ENCODE data around the gene EIF2B2. TPM values are rescaled to one million over a fixed set of nuclear protein-coding genes. Genes with fewer than 3 reads are reported as not detected.
A peak's percentile ranks its signal among the peaks of the same experiment; 100 is the strongest.

Gene EIF2B2
- total and polyA plus RNA-seq, 2 of the 13 experiments (the other 11 are each of a cell fraction or from before 2014, with no cell fraction given) = 54.4 to 78.6 TPM

DNA sequence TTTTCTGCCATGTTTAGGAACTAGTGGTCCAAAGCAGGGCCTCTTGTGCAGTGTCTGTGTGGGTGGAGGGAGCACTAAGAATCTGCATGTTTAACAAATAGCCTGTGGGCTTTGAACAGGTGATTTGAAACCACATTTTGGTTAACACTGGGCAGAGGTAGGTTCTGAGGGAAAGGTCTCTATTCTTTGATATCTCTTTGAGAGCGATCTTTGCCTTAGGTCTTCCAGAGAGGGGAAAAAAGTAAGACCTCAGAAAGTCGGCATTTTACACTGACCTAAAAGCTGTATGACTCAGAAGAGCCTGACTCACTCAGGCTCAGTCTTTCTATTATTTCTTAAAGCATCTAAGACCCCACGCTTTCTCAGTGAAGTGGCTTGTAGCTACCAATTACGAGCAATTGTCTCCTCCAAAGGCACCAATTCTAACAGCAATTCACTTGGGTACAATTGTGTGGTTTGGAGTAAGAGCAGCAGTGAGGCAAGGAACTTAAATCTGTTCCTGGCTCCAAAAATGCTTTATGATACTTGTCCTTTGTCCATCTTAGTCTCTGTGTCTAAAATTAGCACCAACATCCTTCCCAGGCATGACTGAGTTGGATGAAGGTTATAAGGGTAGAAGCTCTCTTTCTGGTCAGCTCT lies 8.8 kb downstream of the EIF2B2 start:
- Histone ChIP-seq H3K4me3 (replicated peaks in 1 of 3; ENCODE audit: insufficient read depth in 1 of 3, low read depth in 2 of 3, low read length in 3 of 3) (no peak overlapping the region), H3K79me2 (ENCODE audit: insufficient read depth, low read length) (no peaks in the 10 kb centered on the region), H3K9ac (ENCODE audit: insufficient read depth, low read depth, low read length) (no peak overlapping the region), H3K27ac (ENCODE audit: extremely low read length, insufficient read depth, low read length) (no peak overlapping the region), H4K20me1 (ENCODE audit: insufficient read depth, low read length) (no peaks in the 10 kb centered on the region), H3K36me3 (replicated peaks in 1 of 2; ENCODE audit: control insufficient read depth in 1 of 2, insufficient read depth in 2 of 2, low read length in 2 of 2) (peaks cover 12 to 57% of the 10 kb centered on the region in 2 experiments), H3K4me2 (ENCODE audit: low read depth, low read length) (no peak overlapping the region), H2AFZ (ENCODE audit: low read length) (no peak overlapping the region), H3K9me3 (ENCODE audit: low read length) (no peaks in the 10 kb centered on the region), H3K27me3 (ENCODE audit: control insufficient read depth in 1 of 2, insufficient read depth in 2 of 2, low read length in 2 of 2) (no peaks in the 10 kb centered on the region), H3K4me1 (ENCODE audit: insufficient read depth, low read length) (no peaks in the 10 kb centered on the region)
- in situ Hi-C loops (cut with HindIII; ENCODE audit: extremely low pct_ligation_motif_present, low pct_unique_long_range_greater_than_20kb) (no loop called here), intact Hi-C loops (cut with micrococcal nuclease; ENCODE audit: unreplicated experiment) (no loop called here)
- ATAC-seq (no peak), DNase-seq (ENCODE audit: low spot score) (no peak), FAIRE-seq (no peak)
- no TSS peak for BruUV-seq (replicated peaks)
- POLR2A ChIA-PET = no interaction called here
- WGBS (ENCODE audit: low lambda C conversion rate) = 92% methylated on average over 4 of the region's 4 CpGs
- TF ChIP-seq TEAD3 (CRISPR knock-in tag; optimal IDR thresholded peaks at IDR 0.05; ENCODE audit: borderline replicate concordance) (no peak), POLR2G (IDR thresholded peaks at IDR 0.05; ENCODE audit: low read depth, low read length) (peak; percentile 24; the same call in 1 of the 2 replicates)
- TF ChIP-seq, protein P1, sequence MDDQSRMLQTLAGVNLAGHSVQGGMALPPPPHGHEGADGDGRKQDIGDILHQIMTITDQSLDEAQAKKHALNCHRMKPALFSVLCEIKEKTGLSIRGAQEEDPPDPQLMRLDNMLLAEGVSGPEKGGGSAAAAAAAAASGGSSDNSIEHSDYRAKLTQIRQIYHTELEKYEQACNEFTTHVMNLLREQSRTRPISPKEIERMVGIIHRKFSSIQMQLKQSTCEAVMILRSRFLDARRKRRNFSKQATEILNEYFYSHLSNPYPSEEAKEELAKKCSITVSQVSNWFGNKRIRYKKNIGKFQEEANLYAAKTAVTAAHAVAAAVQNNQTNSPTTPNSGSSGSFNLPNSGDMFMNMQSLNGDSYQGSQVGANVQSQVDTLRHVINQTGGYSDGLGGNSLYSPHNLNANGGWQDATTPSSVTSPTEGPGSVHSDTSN (CRISPR knock-in tag; IDR thresholded peaks at IDR 0.05; ENCODE audit: borderline replicate concordance) = no peak
- CTCF ChIA-PET (ENCODE audit: low intra/inter-chr PET ratio, low total read pairs) = no interaction called here

DNA sequence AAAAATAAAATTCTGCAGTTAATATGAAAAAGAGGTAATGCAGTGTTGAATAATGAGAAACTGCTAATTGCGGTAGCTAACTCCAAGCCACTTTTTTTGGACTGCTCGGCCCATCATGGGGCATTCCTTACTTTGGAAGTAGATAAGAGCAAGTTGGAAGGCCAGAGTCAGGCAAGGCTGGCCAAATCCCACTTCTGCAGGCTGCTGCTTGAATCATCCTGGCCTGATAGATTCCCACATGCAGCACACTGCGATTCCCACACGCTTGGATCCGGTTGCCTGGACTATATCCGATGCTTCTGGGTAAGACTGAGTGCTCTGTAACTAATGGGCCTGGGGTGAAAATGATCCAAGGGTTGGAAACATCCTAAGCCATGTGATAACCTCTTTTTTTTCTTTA lies 10.6 kb downstream of the EIF2B2 start:
- DNase-seq (ENCODE audit: low spot score) (no peak), FAIRE-seq (no peak), ATAC-seq (no peak)
- H2AFZ ChIP-seq (ENCODE audit: low read length) = no peak overlapping the region
- 98% methylated on average over 5 of the region's 6 CpGs for WGBS (ENCODE audit: low lambda C conversion rate)
- no peaks in the 10 kb centered on the region for H4K20me1 ChIP-seq (ENCODE audit: insufficient read depth, low read length)
- no peak overlapping the region for H3K9ac ChIP-seq (ENCODE audit: insufficient read depth, low read depth, low read length)
- H3K9me3 ChIP-seq (ENCODE audit: low read length) = no peaks in the 10 kb centered on the region
- CTCF ChIA-PET (ENCODE audit: low intra/inter-chr PET ratio, low total read pairs) = no interaction called here
- H3K4me2 ChIP-seq (ENCODE audit: low read depth, low read length) = no peak overlapping the region
- TF ChIP-seq ZZZ3 (CRISPR knock-in tag; IDR thresholded peaks at IDR 0.05; ENCODE audit: borderline replicate concordance) (no peak), CAMTA2 (CRISPR knock-in tag; IDR thresholded peaks at IDR 0.05; ENCODE audit: borderline replicate concordance) (no peak), RARG (CRISPR knock-in tag; IDR thresholded peaks at IDR 0.05; ENCODE audit: low read depth) (no peak), POLR2G (IDR thresholded peaks at IDR 0.05; ENCODE audit: low read depth, low read length) (0 out of 2 replicates have a peak, but pooled peaks have one; percentile 15)
- H3K4me1 ChIP-seq (ENCODE audit: insufficient read depth, low read length) = no peaks in the 10 kb centered on the region
- BruUV-seq (replicated peaks) = no TSS peak
- no peaks in the 10 kb centered on the region for H3K79me2 ChIP-seq (ENCODE audit: insufficient read depth, low read length)
- POLR2A ChIA-PET = interaction anchor here (1.0 kb wide), 1 partner anchor 56 kb away, joined by 3 read pairs; the partner anchor contains the start of gene ZC2HC1C
- no peak overlapping the region for H3K27ac ChIP-seq (ENCODE audit: extremely low read length, insufficient read depth, low read length)
- in situ Hi-C loops (cut with HindIII; ENCODE audit: extremely low pct_ligation_motif_present, low pct_unique_long_range_greater_than_20kb) = no loop called here
- H3K4me3 ChIP-seq (replicated peaks in 1 of 3; ENCODE audit: insufficient read depth in 1 of 3, low read depth in 2 of 3, low read length in 3 of 3) = no peak overlapping the region
- H3K27me3 ChIP-seq (ENCODE audit: control insufficient read depth in 1 of 2, insufficient read depth in 2 of 2, low read length in 2 of 2) = no peaks in the 10 kb centered on the region
- intact Hi-C loops (cut with micrococcal nuclease; ENCODE audit: unreplicated experiment) = no loop called here
- H3K36me3 ChIP-seq (replicated peaks in 1 of 2; ENCODE audit: control insufficient read depth in 1 of 2, insufficient read depth in 2 of 2, low read length in 2 of 2) = peaks cover 12 to 55% of the 10 kb centered on the region in 2 experiments

All from HepG2 (cell line).